ENCODE results near the gene KIAA1328.
A peak's percentile ranks its signal among the peaks of the same experiment; 100 is the strongest.

Gene KIAA1328

GRCh38 chr18:36809590-36810381 is 19.1 kb upstream of the KIAA1328 start:
- Histone ChIP-seq H3K36me3 (ENCODE audit: control insufficient read depth, insufficient read depth, low read length) (no peaks in the 10 kb centered on the region), H3K4me2 (ENCODE audit: low read length) (no peak overlapping the region), H3K27ac (no peak overlapping the region), H2AFZ (no peak overlapping the region), H3K4me3 (ENCODE audit: low read depth, low read length) (no peak overlapping the region), H3K79me2 (no peaks in the 10 kb centered on the region), H3K27me3 (ENCODE audit: control insufficient read depth, insufficient read depth, low read length) (no peaks in the 10 kb centered on the region), H3K9me3 (ENCODE audit: control insufficient read depth, low read length) (no peaks in the 10 kb centered on the region), H3K4me1 (no peaks in the 10 kb centered on the region), H3K9ac (no peak overlapping the region)
- TF ChIP-seq CTCF (IDR thresholded peaks at IDR 0.05): peak; percentile 83

GRCh38 chr18:36811430-36811829 is 17.5 kb upstream of the KIAA1328 start:
- no peak overlapping the region for H2AFZ ChIP-seq
- H3K4me2 ChIP-seq (ENCODE audit: low read length): no peak overlapping the region
- TF ChIP-seq CTCF (IDR thresholded peaks at IDR 0.05): no peak
- no peaks in the 10 kb centered on the region for H3K79me2 ChIP-seq
- no peak overlapping the region for H3K9ac ChIP-seq
- no peaks in the 10 kb centered on the region for H3K4me1 ChIP-seq
- no peak overlapping the region for H3K27ac ChIP-seq
- H3K27me3 ChIP-seq (ENCODE audit: control insufficient read depth, insufficient read depth, low read length): no peaks in the 10 kb centered on the region
- no peaks in the 10 kb centered on the region for H3K36me3 ChIP-seq (ENCODE audit: control insufficient read depth, insufficient read depth, low read length)
- no peak overlapping the region for H3K4me3 ChIP-seq (ENCODE audit: low read depth, low read length)
- H3K9me3 ChIP-seq (ENCODE audit: control insufficient read depth, low read length): no peaks in the 10 kb centered on the region

- no peak overlapping the region for H3K4me3 ChIP-seq (ENCODE audit: low read depth, low read length)
- no peaks in the 10 kb centered on the region for H3K36me3 ChIP-seq (ENCODE audit: control insufficient read depth, insufficient read depth, low read length)
- H3K9ac ChIP-seq: no peak overlapping the region
- H2AFZ ChIP-seq: no peak overlapping the region
- no peak overlapping the region for H3K27ac ChIP-seq
- no peaks in the 10 kb centered on the region for H3K4me1 ChIP-seq
- no peaks in the 10 kb centered on the region for H3K79me2 ChIP-seq
- no peaks in the 10 kb centered on the region for H3K9me3 ChIP-seq (ENCODE audit: control insufficient read depth, low read length)
- no peak overlapping the region for H3K4me2 ChIP-seq (ENCODE audit: low read length)
- no peak for TF ChIP-seq CTCF (IDR thresholded peaks at IDR 0.05)
- H3K27me3 ChIP-seq (ENCODE audit: control insufficient read depth, insufficient read depth, low read length): no peaks in the 10 kb centered on the region
These were observed 17.0 kb upstream of the KIAA1328 start for GRCh38 chr18:36811955-36812354.

GRCh38 chr18:36812678-36813077 is 16.2 kb upstream of the KIAA1328 start:
- H3K4me1 ChIP-seq: no peaks in the 10 kb centered on the region
- H3K36me3 ChIP-seq (ENCODE audit: control insufficient read depth, insufficient read depth, low read length): no peaks in the 10 kb centered on the region
- no peaks in the 10 kb centered on the region for H3K9me3 ChIP-seq (ENCODE audit: control insufficient read depth, low read length)
- H3K79me2 ChIP-seq: no peaks in the 10 kb centered on the region
- TF ChIP-seq CTCF (IDR thresholded peaks at IDR 0.05): no peak
- H3K4me3 ChIP-seq (ENCODE audit: low read depth, low read length): no peak overlapping the region
- no peak overlapping the region for H3K27ac ChIP-seq
- no peak overlapping the region for H2AFZ ChIP-seq
- H3K4me2 ChIP-seq (ENCODE audit: low read length): no peak overlapping the region
- no peaks in the 10 kb centered on the region for H3K27me3 ChIP-seq (ENCODE audit: control insufficient read depth, insufficient read depth, low read length)
- H3K9ac ChIP-seq: no peak overlapping the region
